Muscle layer of colon (tissue), 2 donors: Measurements from ENCODE around the gene HCST.
"Not testable (repeated sequence)": the region's sequence is repeated elsewhere in the genome, so short reads cannot be mapped to it uniquely, and the experiment has no call there.

Source experiments
- H3K27ac ChIP-seq: one replicate; pipeline ENCODE4 v1.7.0; 2013; ENCODE audit warnings: low read depth, mild to moderate bottlenecking, low read length, moderate library complexity
- H3K27me3 ChIP-seq, 2 donors: one replicate each; pipeline ENCODE4 v1.7.0; 2013; ENCODE audit warnings: low read length in 2 of 2, mild to moderate bottlenecking in 2 of 2; ENCODE audit not compliant: insufficient read depth in 2 of 2, control insufficient read depth in 1 of 2
- H3K36me3 ChIP-seq: one replicate; pipeline ENCODE4 v1.7.0; 2013; ENCODE audit warnings: mild to moderate bottlenecking, low read length; ENCODE audit not compliant: insufficient read depth
- H3K4me1 ChIP-seq: one replicate; pipeline ENCODE4 v1.7.0; 2013; ENCODE audit warnings: mild to moderate bottlenecking, low read length; ENCODE audit not compliant: insufficient read depth
- H3K4me3 ChIP-seq, 2 donors: one replicate each; pipeline ENCODE4 v1.7.0; 2013; ENCODE audit warnings: low read length in 2 of 2, low read depth in 1 of 2, mild to moderate bottlenecking in 1 of 2, moderate library complexity in 1 of 2
- H3K9ac ChIP-seq: one replicate; pipeline ENCODE4 v1.7.0; 2013; ENCODE audit warnings: low read length
- H3K9me3 ChIP-seq: one replicate; pipeline ENCODE4 v1.7.0; 2013; ENCODE audit warnings: mild to moderate bottlenecking, low read length
- donor health status: abdominal sarcoma.
- donor health status: Adenocarcinoma of cecum.

Gene HCST

DNA sequence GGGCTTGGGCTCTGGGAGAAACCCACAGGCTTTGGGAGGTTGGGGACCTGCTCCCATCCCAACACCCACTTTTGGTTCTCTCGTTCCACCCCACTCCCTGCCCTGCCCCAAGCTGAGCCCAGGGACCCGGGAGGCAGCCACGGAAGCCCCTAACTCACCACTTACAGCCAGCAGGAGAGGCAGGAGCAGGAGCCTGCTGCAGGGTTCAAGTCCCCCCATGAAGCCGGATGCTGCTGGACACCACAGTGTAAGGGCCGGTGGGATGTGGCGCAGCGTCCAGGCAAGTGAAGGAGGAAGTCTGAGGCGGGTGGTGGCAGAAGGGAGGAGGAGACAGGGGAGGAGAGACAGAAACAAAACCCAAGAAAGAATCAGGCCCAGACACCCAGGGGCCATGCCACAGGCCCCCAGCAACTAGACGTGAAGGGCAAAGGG is 5.7 kb downstream of the HCST start, which contains the start of gene TYROBP:
TYROBP (minus strand) TSS at position 286 of the 432 bp plus-strand sequence; CDS start at position 219, 67 bp downstream.
- Histone ChIP-seq H3K27ac (no peak within 1 kb of the TSS), H3K9me3 (no peaks in the 10 kb centered on the region), H3K27me3 (no peaks in the 10 kb centered on the region), H3K4me3 (no peak within 1 kb of the TSS), H3K4me1 (no peaks in the 10 kb centered on the region), H3K9ac (no peak within 1 kb of the TSS), H3K36me3 (no peaks in the 10 kb centered on the region)

DNA sequence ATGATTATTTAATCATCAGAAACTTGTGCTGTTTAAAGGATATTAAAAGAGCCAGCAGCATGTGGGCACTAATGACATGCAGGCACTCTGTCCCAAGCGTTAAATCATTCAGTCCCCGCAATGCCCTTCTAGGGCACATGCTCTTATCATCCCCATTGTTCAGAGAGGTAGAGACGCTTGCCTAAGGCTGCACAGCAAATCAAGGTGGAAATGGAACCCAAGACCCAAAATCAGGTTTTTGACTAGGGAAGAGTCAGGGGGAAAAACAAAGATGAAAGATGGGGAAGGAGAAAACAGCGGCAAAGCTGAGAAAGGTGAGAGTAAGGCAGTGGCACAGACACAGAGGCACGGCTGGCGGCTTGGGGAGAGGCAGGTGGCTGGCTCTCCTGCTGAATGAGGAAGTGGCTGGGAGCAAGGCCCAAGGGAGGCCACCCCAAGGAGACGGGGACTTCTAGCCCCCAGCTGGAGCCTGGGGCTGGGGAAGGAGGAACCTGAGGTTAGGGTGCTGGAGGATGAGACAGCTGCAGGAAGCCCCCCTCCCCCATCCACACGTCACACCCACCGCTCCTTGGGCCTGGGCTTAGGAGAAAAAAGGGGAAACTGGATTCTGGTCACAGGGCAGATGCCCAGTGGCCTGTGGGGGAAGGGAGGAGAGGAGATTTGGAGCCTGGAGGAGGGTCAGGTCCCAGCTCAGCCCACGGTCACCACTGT is 6.8 kb downstream of the HCST start:
- Histone ChIP-seq H3K9ac (no peak overlapping the region), H3K27ac (no peak overlapping the region), H3K4me3 (no peak overlapping the region)

DNA sequence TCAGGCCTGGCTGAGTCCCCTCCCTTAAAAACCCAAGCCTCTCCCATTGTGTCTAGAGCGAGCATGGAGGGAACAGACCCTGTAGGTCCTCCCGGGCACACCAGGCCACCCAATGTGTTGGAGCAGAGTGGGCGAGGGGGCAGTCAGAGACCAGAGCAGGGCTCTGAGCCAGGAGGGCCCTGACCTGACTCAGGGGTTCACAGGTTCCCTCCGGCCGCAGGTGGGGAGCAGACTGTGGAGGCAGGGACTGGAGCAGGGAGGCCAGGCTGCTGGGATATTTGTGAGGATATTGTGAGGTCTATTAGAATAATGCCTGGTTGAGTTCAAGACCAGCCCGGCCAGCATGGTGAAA is 7.3 kb downstream of the HCST start:
- Histone ChIP-seq H3K27ac (no peak overlapping the region), H3K4me1 (no peaks in the 10 kb centered on the region), H3K9me3 (no peaks in the 10 kb centered on the region), H3K4me3 (no peak overlapping the region), H3K9ac (no peak overlapping the region), H3K36me3 (no peaks in the 10 kb centered on the region), H3K27me3 (no peaks in the 10 kb centered on the region)

More for the DNA sequence above, 6.8 kb downstream of the HCST start:
- Histone ChIP-seq H3K36me3 (no peaks in the 10 kb centered on the region), H3K4me1 (no peaks in the 10 kb centered on the region), H3K9me3 (no peaks in the 10 kb centered on the region), H3K27me3 (no peaks in the 10 kb centered on the region)

DNA sequence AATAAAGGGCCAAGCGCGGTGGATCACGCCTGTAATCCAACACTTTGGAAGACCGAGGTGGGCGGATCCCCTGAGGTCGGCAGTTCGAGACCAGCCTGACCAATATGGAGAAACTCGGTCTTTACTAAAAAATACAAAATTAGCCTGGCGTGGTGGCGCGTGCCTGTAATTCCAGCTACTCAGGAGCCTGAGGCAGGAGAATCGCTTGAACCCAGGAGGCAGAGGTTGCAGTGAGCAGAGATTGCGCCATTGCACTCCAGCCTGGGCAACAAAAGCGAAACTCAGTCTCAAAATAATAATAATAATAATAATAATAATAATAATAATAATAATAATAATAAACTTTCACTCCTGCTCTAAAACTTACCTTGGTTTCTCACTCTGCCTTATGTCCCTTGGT is 8.0 kb downstream of the HCST start:
- not testable (repeated sequence) for H3K27ac ChIP-seq, H3K4me1 ChIP-seq, H3K4me3 ChIP-seq, H3K36me3 ChIP-seq, H3K9ac ChIP-seq, H3K9me3 ChIP-seq, H3K27me3 ChIP-seq

DNA sequence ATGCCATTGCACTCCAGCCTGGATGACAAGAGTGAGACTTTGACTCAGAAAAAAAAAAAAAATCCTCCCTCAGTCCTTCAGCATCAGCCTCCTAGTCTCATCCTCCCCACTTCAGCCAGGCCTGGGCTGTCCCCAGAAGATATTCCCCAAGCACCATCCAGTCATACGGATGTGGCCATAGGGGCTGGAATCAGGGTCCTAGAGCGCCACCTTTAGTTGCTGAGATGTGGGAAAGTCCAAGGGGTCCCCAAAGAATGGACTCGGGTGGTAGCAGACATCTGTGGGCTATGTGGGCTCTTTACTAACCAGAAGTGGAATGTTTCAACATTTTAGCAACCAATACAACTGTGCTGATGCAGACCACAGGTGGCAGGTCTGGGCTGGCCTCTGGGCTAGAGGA is 8.8 kb downstream of the HCST start:
- Histone ChIP-seq H3K27ac (no peak overlapping the region), H3K27me3 (no peaks in the 10 kb centered on the region), H3K4me1 (no peaks in the 10 kb centered on the region)

DNA sequence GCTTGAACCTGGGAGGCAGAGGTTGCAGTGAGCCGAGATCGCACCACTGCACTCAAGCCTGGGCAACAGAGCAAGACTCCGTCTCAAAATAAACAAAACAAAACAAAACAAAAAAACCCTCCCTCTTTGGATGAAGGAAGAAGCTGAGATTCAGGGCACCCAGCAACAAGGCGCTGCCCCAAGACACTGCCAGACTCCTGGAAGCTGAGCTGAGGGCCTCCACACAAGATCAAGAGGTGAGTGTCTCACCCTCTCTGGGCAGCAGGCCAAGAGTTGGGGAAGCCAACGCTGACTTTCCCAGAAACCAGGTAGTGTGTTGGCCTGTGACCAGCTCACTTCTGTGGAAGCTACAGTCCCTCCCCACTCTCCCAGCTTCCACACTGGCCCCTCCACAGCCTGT is 9.5 kb downstream of the HCST start:
- no peaks in the 10 kb centered on the region for H3K9me3 ChIP-seq
- H3K27ac ChIP-seq, result no peak overlapping the region
- no peaks in the 10 kb centered on the region for H3K36me3 ChIP-seq
- H3K4me1 ChIP-seq, result no peaks in the 10 kb centered on the region
- no peak overlapping the region for H3K4me3 ChIP-seq
- no peak overlapping the region for H3K9ac ChIP-seq
- no peaks in the 10 kb centered on the region for H3K27me3 ChIP-seq

More for the DNA sequence above, 8.8 kb downstream of the HCST start:
- Histone ChIP-seq H3K4me3 (no peak overlapping the region), H3K9me3 (no peaks in the 10 kb centered on the region), H3K9ac (no peak overlapping the region), H3K36me3 (no peaks in the 10 kb centered on the region)

DNA sequence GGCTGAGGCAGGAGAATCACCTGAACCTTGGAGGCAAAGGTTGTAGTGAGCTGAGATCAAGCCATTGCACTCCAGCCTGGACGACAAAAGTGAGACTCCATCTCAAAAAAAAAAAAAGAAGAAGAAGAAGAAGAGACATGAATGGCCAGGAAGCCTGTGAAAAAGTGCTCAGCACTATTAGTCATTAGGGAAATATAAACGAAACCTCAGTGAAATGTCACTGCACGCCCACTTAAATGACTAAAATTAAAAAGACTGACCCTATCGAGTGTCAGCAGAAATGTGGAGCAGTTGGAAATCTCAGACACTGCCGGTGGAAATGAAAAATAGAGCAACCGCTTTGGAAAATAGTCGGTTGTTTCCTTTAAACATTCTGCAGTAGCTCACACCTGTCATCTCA is 11.3 kb downstream of the HCST start:
- Histone ChIP-seq H3K36me3 (no peaks in the 10 kb centered on the region), H3K4me3 (no peak overlapping the region), H3K9ac (no peak overlapping the region), H3K4me1 (no peaks in the 10 kb centered on the region), H3K27ac (no peak overlapping the region), H3K27me3 (no peaks in the 10 kb centered on the region), H3K9me3 (no peaks in the 10 kb centered on the region)

DNA sequence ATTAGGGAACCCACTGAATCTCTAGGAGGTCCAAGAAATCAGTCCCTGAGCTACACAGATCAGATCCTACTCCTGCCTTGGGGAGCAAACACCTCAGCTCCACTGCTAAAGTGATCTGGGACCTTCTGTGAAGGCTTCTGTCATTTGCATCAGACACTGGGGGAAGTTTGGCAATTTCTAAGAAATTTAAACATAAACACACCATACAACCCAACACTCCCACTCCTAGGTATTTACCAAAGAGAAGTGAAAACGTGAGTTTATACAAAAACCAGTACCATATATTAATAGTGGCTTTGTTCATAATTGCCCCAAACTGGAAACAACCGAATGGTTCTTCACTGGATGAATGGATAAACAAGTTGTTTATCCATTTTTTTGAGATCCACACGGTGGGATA is 13.1 kb downstream of the HCST start:
- Histone ChIP-seq H3K27ac (no peak overlapping the region), H3K4me1 (no peaks in the 10 kb centered on the region), H3K36me3 (no peaks in the 10 kb centered on the region), H3K9ac (no peak overlapping the region), H3K9me3 (no peaks in the 10 kb centered on the region), H3K27me3 (no peaks in the 10 kb centered on the region), H3K4me3 (no peak overlapping the region)

DNA sequence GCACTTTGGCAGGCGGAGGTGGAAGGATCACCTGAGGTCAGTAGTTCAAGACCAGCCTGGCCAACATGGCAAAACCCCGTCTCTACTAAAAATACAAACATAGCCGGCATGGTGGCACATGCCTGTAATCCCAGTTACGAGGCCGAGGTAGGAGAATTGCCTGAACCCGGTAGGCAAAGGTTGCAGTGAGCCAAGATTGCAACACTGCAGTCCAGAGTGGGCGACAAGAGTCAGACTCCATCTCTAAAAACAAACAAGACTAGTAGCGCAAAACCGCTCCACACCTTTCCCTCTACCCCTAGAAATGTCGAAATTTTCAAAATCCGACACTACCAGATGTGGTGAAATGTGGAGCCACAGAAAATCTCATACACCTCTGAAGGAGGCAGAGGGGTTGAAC is 17.0 kb downstream of the HCST start:
- no peak overlapping the region for H3K4me3 ChIP-seq
- no peaks in the 10 kb centered on the region for H3K9me3 ChIP-seq
- no peak overlapping the region for H3K27ac ChIP-seq
- no peaks in the 10 kb centered on the region for H3K27me3 ChIP-seq
- no peaks in the 10 kb centered on the region for H3K36me3 ChIP-seq
- H3K9ac ChIP-seq, result no peak overlapping the region
- no peaks in the 10 kb centered on the region for H3K4me1 ChIP-seq

DNA sequence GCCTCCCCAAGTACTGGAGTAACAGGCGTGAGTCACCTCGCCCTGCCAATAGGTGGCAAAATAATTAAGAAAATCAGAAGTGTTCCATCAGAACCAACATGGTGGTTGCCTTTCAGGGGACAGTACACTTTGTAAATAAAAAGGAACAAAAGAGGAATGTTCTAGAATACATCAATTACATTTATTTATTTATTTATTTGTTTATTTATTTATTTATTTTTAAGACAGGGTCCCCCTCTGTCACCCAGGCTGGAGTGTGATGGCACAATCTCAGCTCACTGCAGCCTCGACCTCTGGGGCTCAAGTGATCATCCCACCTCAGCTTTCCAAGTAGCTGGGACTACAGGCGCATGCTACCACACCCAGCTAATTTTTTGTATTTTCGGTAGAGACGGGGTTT is 18.7 kb downstream of the HCST start:
- peaks cover 6% of the 10 kb centered on the region for H3K9me3 ChIP-seq
- H3K4me3 ChIP-seq, result no peak overlapping the region
- no peaks in the 10 kb centered on the region for H3K4me1 ChIP-seq
- H3K9ac ChIP-seq, result no peak overlapping the region
- no peak overlapping the region for H3K27ac ChIP-seq
- H3K36me3 ChIP-seq, result no peaks in the 10 kb centered on the region
- H3K27me3 ChIP-seq, result no peaks in the 10 kb centered on the region

DNA sequence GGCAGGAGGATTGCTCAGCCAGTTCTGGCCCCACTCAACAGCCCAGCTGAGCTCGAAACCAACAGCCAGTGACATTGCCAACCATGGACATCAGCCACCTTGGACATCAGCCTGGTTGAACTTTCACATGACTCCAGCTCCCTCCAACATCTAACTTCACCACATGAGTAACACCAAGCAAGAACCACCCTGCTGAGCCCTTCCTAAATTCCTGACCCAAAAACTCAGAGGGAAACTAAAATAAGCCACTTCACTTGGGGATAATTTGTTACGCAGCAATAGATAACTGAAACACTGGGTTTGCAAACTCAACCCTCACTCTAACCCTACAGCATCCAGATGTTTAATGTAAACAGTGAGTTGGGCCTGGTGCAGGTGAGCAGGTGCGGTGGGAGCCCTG is 23.2 kb downstream of the HCST start:
- no peaks in the 10 kb centered on the region for H3K4me1 ChIP-seq
- no peaks in the 10 kb centered on the region for H3K36me3 ChIP-seq
- no peaks in the 10 kb centered on the region for H3K27me3 ChIP-seq
- H3K9me3 ChIP-seq, result peaks cover 6% of the 10 kb centered on the region
- H3K4me3 ChIP-seq, result no peak overlapping the region
- H3K27ac ChIP-seq, result no peak overlapping the region
- H3K9ac ChIP-seq, result no peak overlapping the region

DNA sequence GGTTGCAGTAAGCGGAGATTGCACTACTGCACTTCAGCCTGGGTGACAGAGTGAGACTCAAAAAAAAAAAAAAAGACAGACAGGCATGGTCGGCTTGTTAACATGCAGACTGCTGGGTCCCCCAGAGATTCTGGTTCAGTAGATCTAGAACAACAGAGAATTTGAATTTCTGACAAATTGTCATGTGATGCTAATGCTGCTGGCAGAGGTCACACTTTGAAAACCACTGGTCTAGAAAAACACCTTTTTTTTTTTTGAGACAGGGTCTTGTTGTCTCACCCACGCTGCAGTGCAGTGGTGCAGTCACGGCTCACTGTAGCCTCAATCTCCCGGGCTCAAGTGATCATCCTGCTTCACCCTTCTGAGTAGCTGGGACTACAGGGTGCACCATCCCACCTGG is 26.2 kb downstream of the HCST start:
- H3K27ac ChIP-seq, result no peak overlapping the region
- H3K4me1 ChIP-seq, result peaks cover 10% of the 10 kb centered on the region
- H3K36me3 ChIP-seq, result no peaks in the 10 kb centered on the region

More for the DNA sequence above, 26.2 kb downstream of the HCST start:
- Histone ChIP-seq H3K9ac (no peak overlapping the region), H3K27me3 (no peaks in the 10 kb centered on the region), H3K4me3 (no peak overlapping the region), H3K9me3 (peaks cover 6% of the 10 kb centered on the region)
